ENCODE results near the gene GNAI2.

The GNAI2 gene

GRCh38 chr3:50297896-50298725, 62.1 kb downstream of the GNAI2 start:
- ATAC-seq = no peak

GRCh38 chr3:50298836-50299637, 63.0 kb downstream of the GNAI2 start, which contains the start of the genes HYAL3 and NAA80:
Gene HYAL3 (minus strand): TSS chr3:50299405. CDS start chr3:50295602, 3,803 bp downstream.
Gene NAA80 (minus strand): TSS chr3:50299405. CDS start chr3:50297463, 1,942 bp downstream.
- ATAC-seq = peak; percentile 90
- TF ChIP-seq PPARA (CRISPR knock-in tag; IDR thresholded peaks at IDR 0.05; ENCODE audit: borderline replicate concordance) (no peak), ZNF70 (CRISPR knock-in tag; IDR thresholded peaks at IDR 0.05) (no peak), ARNTL (CRISPR knock-in tag; IDR thresholded peaks at IDR 0.05; ENCODE audit: borderline replicate concordance, low read depth) (no peak), CSRNP3 (CRISPR knock-in tag; IDR thresholded peaks at IDR 0.05) (no peak), ZFP3 (CRISPR knock-in tag; IDR thresholded peaks at IDR 0.05) (0 out of 2 replicates have a peak, but pooled peaks have one; percentile 26), OSR1 (CRISPR knock-in tag; IDR thresholded peaks at IDR 0.05) (no peak), GLIS3 (CRISPR knock-in tag; IDR thresholded peaks at IDR 0.05) (no peak), RARB (CRISPR knock-in tag; IDR thresholded peaks at IDR 0.05) (no peak), PATZ1 (CRISPR knock-in tag; IDR thresholded peaks at IDR 0.05; ENCODE audit: borderline replicate concordance) (no peak), TOX (CRISPR knock-in tag; IDR thresholded peaks at IDR 0.05; ENCODE audit: borderline replicate concordance) (no peak), ZC3H10 (CRISPR knock-in tag; IDR thresholded peaks at IDR 0.05) (no peak), ISL1 (CRISPR knock-in tag; IDR thresholded peaks at IDR 0.05) (no peak)

More at GRCh38 chr3:50297896-50298725, 62.1 kb downstream of the GNAI2 start:
- TF ChIP-seq ARNTL (CRISPR knock-in tag; IDR thresholded peaks at IDR 0.05; ENCODE audit: borderline replicate concordance, low read depth) (no peak), TCF4 (CRISPR knock-in tag; IDR thresholded peaks at IDR 0.05; ENCODE audit: borderline replicate concordance) (no peak), CREB5 (CRISPR knock-in tag; IDR thresholded peaks at IDR 0.05; ENCODE audit: low read depth) (no peak), TSHZ2 (CRISPR knock-in tag; IDR thresholded peaks at IDR 0.05) (no peak), CSDC2 (CRISPR knock-in tag; IDR thresholded peaks at IDR 0.05) (no peak), BACH2 (CRISPR knock-in tag; IDR thresholded peaks at IDR 0.05; ENCODE audit: borderline replicate concordance) (no peak), PATZ1 (CRISPR knock-in tag; IDR thresholded peaks at IDR 0.05; ENCODE audit: borderline replicate concordance) (no peak), PPARA (CRISPR knock-in tag; IDR thresholded peaks at IDR 0.05; ENCODE audit: borderline replicate concordance) (no peak), ZNF565 (CRISPR knock-in tag; conservative IDR thresholded peaks at IDR 0.05; ENCODE audit: low read depth) (no peak), RARB (CRISPR knock-in tag; IDR thresholded peaks at IDR 0.05) (no peak), ZNF70 (CRISPR knock-in tag; IDR thresholded peaks at IDR 0.05) (no peak), OSR1 (CRISPR knock-in tag; IDR thresholded peaks at IDR 0.05) (no peak), ZC3H10 (CRISPR knock-in tag; IDR thresholded peaks at IDR 0.05) (no peak), TOX (CRISPR knock-in tag; IDR thresholded peaks at IDR 0.05; ENCODE audit: borderline replicate concordance) (no peak), ZFP30 (CRISPR knock-in tag; IDR thresholded peaks at IDR 0.05) (no peak), ESRRG (CRISPR knock-in tag; IDR thresholded peaks at IDR 0.05) (no peak), GLIS3 (CRISPR knock-in tag; IDR thresholded peaks at IDR 0.05) (no peak), SNAI2 (CRISPR knock-in tag; IDR thresholded peaks at IDR 0.05) (no peak), ISL1 (CRISPR knock-in tag; IDR thresholded peaks at IDR 0.05) (no peak)

Data from SK-N-SH treated with all-trans-retinoic acid at 6 μM for 48 hours (cell line).